GM12878 (cell line): ENCODE data around the gene RIOX2. TPM values are rescaled to one million over a fixed set of nuclear protein-coding genes. Genes with fewer than 3 reads are reported as not detected.

Experiments used
- ATAC-seq: fragments of 200-7000 bp; cut with Tn5 transposase; 3 replicates; pipeline ENCODE4 v1.9.1; 2020; ENCODE audit warnings: mild to moderate bottlenecking, moderate library complexity
- BruUV-seq: library from RNA; stranded (reverse); fragments of 400-500 nt; replicated peaks from 2 replicates; lab custom pipeline; 2021; lab: Mats Ljungman, UMichigan
- CTCF ChIA-PET: fragments of 300-600 bp; sonication (Branson Sonifier 250); formaldehyde crosslinking; extraction: SDS; loops from one replicate; lab custom pipeline; 2021; ENCODE audit warnings: inconsistent platforms; lab: Yijun Ruan, JAX
- POLR2A ChIA-PET: fragments of 350-600 bp; formaldehyde crosslinking; extraction: SDS; loops from one replicate; lab custom pipeline; 2021; ENCODE audit warnings: inconsistent platforms; lab: Charles Lee
- RAD21 ChIA-PET: fragments of 300-600 bp; sonication (Branson Sonifier 250); formaldehyde crosslinking; loops from one replicate; lab custom pipeline; 2023; ENCODE audit warnings: antibody characterized with exemption; ENCODE audit not compliant: unreplicated experiment; lab: Charles Lee
- SMC1A ChIA-PET: fragments of 300-600 bp; sonication (Branson Sonifier 250); formaldehyde crosslinking; loops from one replicate; lab custom pipeline; 2023; ENCODE audit not compliant: unreplicated experiment, uncharacterized antibody; lab: Charles Lee
- DNase-seq: peaks from one replicate; pipeline ENCODE4 v3.0.0-alpha.2; 2011; ENCODE audit warnings: low read depth, low spot score
- FAIRE-seq: peaks from 3 replicates; lab custom pipeline; 2011; peaks lifted over from hg19 to GRCh38; lab: Jason Lieb, UNC
- H2AFZ ChIP-seq: 2 replicates; pipeline ENCODE4 v1.6.0; 2011; ENCODE audit warnings: low read depth, low read length, control low read depth; ENCODE audit not compliant: control insufficient read depth
- H3K27ac ChIP-seq: 2 replicates; pipeline ENCODE4 v1.5.1; 2011; ENCODE audit warnings: control low read depth; ENCODE audit not compliant: control insufficient read depth, insufficient read depth
- H3K27me3 ChIP-seq, 2 experiments: replicated peaks in 1 of 2; 2 replicates each; pipeline versions ENCODE4 v1.6.0 to v1.6.1; 2011; ENCODE audit warnings: low read length in 1 of 2; ENCODE audit not compliant: control insufficient read depth in 2 of 2, insufficient read depth in 2 of 2
- H3K36me3 ChIP-seq, 2 experiments: 2 replicates each; pipeline ENCODE4 v1.5.1; 2011; ENCODE audit warnings: low read length in 1 of 2; ENCODE audit not compliant: control insufficient read depth in 2 of 2, insufficient read depth in 2 of 2
- H3K4me1 ChIP-seq: 2 replicates; pipeline ENCODE4 v1.6.1; 2011; ENCODE audit warnings: mild to moderate bottlenecking, low read length, moderate library complexity, mixed read lengths; ENCODE audit not compliant: control insufficient read depth, insufficient read depth
- H3K4me2 ChIP-seq: 2 replicates; pipeline ENCODE4 v1.6.0; 2011; ENCODE audit warnings: control low read depth; ENCODE audit not compliant: control insufficient read depth, insufficient read depth
- H3K4me3 ChIP-seq: fragments of 200-600 bp; sonication (generic); 2 replicates; pipeline ENCODE4 v1.5.1; 2016
- H3K79me2 ChIP-seq: 2 replicates; pipeline ENCODE4 v1.6.0; 2011; ENCODE audit warnings: low read length; ENCODE audit not compliant: control insufficient read depth, insufficient read depth
- H3K9ac ChIP-seq: 2 replicates; pipeline ENCODE4 v1.8.0; 2011; ENCODE audit warnings: low read length, control low read depth, mixed read lengths; ENCODE audit not compliant: control insufficient read depth, insufficient read depth
- H3K9me3 ChIP-seq: replicated peaks from 3 replicates; pipeline ENCODE4 v1.5.1; 2011; ENCODE audit warnings: mild to moderate bottlenecking, low read length; ENCODE audit not compliant: control insufficient read depth, insufficient read depth
- H4K20me1 ChIP-seq: 2 replicates; pipeline ENCODE4 v1.6.0; 2011; ENCODE audit not compliant: control insufficient read depth, insufficient read depth
- DPF2 ChIP-seq: fragments of 450-650 bp; IDR thresholded peaks from 2 replicates; pipeline ENCODE4 v1.6.1; 2017; ENCODE audit warnings: mild to moderate bottlenecking
- FOXM1 ChIP-seq: IDR thresholded peaks from 2 replicates; pipeline ENCODE4 v1.6.1; 2012; ENCODE audit warnings: low read depth, mild to moderate bottlenecking, inconsistent platforms, low read length, moderate library complexity
- NFYA ChIP-seq: IDR thresholded peaks from 2 replicates; pipeline ENCODE4 v1.6.1; 2011; ENCODE audit warnings: low read depth, mild to moderate bottlenecking, low read length, improper control_type of control experiment, borderline replicate concordance
- NFYB ChIP-seq: IDR thresholded peaks from 2 replicates; pipeline ENCODE4 v1.6.1; 2011; ENCODE audit warnings: low read depth, mild to moderate bottlenecking, low read length, improper control_type of control experiment, moderate library complexity; ENCODE audit not compliant: insufficient read depth
- PAX8 ChIP-seq: fragments of 450-650 bp; IDR thresholded peaks from 2 replicates; pipeline ENCODE4 v1.6.1; 2017; ENCODE audit warnings: mild to moderate bottlenecking, moderate library complexity
- POU2F2 ChIP-seq: IDR thresholded peaks from 3 replicates; pipeline ENCODE4 v1.6.1; 2011; ENCODE audit warnings: low read depth, mild to moderate bottlenecking, low read length, borderline replicate concordance
- TAF1 ChIP-seq: IDR thresholded peaks from 2 replicates; pipeline ENCODE4 v1.6.1; 2011; ENCODE audit warnings: mild to moderate bottlenecking, low read depth, low read length, borderline replicate concordance
- TCF12 ChIP-seq: IDR thresholded peaks from 2 replicates; pipeline ENCODE4 v1.6.1; 2011; ENCODE audit warnings: low read depth, mild to moderate bottlenecking, low read length
- ZNF217 ChIP-seq: fragments of 450-650 bp; IDR thresholded peaks from 2 replicates; pipeline ENCODE4 v1.6.1; 2017; ENCODE audit warnings: antibody characterized with exemption, mild to moderate bottlenecking
- WGBS: methylation state at CpG from one replicate; pipeline ENCODE4 v1.1.6; 2016; ENCODE audit warnings: low lambda C conversion rate; ENCODE audit not compliant: insufficient replicate concordance, insufficient coverage; ENCODE audit errors: missing lambda C conversion rate; 5-methylcytosine and 5-hydroxymethylcytosine counted together
- in situ Hi-C: fragments of 300-500 bp; cut with MboI; formaldehyde crosslinking; loops from 9 replicates; pipeline ENCODE4 v1.14.3; 2018; ENCODE audit warnings: mixed read lengths
- intact Hi-C: fragments of 100-400 bp; cut with micrococcal nuclease; formaldehyde crosslinking; loops from one replicate; pipeline ENCODE4 v1.14.2; 2022; ENCODE audit not compliant: unreplicated experiment
- polyA plus RNA-seq, 11 experiments: library from polyadenylated mRNA; depleted of rRNA in 4 of 11; unstranded in 6 of 11; stranded (reverse) in 5 of 11; fragments of >200 nt; fragmentation: Nextera tagmentation in 4 of 11; fragmentation: Illumina TruSeq in 1 of 11; extraction: Ambion mirVana in 4 of 11; extraction: Trizol in 1 of 11; gene quantifications; 1 replicate in 1 of 11; 2 replicates in 10 of 11; pipeline versions ENCODE4 v1.2.1 to v1.2.3, GENCODE V29; 2011 to 2016; ENCODE audit warnings: inconsistent platforms in 2 of 11, missing spikeins in 2 of 11, low read depth in 1 of 11
- total RNA-seq, 4 experiments: library from RNA; depleted of rRNA in 3 of 4; stranded (reverse); fragments of >200 nt in 3 of 4; fragmentation: Illumina TruSeq in 1 of 4; extraction: Trizol in 1 of 4; gene quantifications; 2 replicates each; pipeline versions ENCODE4 v1.2.1 to v1.2.3, GENCODE V29; 2013 to 2021
- TF ChIP-seq, protein P1 (sequence below): fragments of 150-350 bp; IDR thresholded peaks from 2 replicates; pipeline ENCODE4 v1.6.1; 2014; ENCODE audit warnings: mild to moderate bottlenecking, low read depth, low read length
- TF ChIP-seq, protein P2 (sequence below): fragments of 450-650 bp; IDR thresholded peaks from 2 replicates; pipeline ENCODE4 v1.6.1; 2018; ENCODE audit warnings: mild to moderate bottlenecking, low read depth, moderate library complexity; ENCODE audit not compliant: partially characterized antibody

RIOX2 gene
- total and polyA plus RNA-seq, 10 of the 15 experiments (the other 5 are each of a cell fraction or from before 2014, with no cell fraction given), result 24.1 to 52.6 (median 44.0) TPM

GRCh38 chr3:97979610-97980009, 7.4 kb upstream of the RIOX2 start:
- TF ChIP-seq NFYB (no peak), ZNF217 (no peak), TCF12 (no peak), PAX8 (no peak), NFYA (no peak), TAF1 (no peak)
- TF ChIP-seq, all 136 proteins: peak for 0
- intact Hi-C loops (no loop called here), in situ Hi-C loops (no loop called here)
- Histone ChIP-seq H2AFZ (no peak overlapping the region), H3K36me3 (no peaks in the 10 kb centered on the region), H3K9me3 (no peaks in the 10 kb centered on the region), H4K20me1 (no peaks in the 10 kb centered on the region), H3K4me3 (no peak overlapping the region), H3K4me2 (no peak overlapping the region), H3K79me2 (no peaks in the 10 kb centered on the region), H3K27ac (no peak overlapping the region), H3K9ac (no peak overlapping the region), H3K4me1 (peaks cover 3% of the 10 kb centered on the region; the same call in 1 of the 2 replicates), H3K27me3 (no peaks in the 10 kb centered on the region)
- CTCF ChIA-PET, result no interaction called here
- no peak for ATAC-seq
- FAIRE-seq, result no peak
- RAD21 ChIA-PET, result no interaction called here
- DNase-seq, result no peak
- BruUV-seq, result no TSS peak
- WGBS, result 80% methylated on average over 3 of the region's 3 CpGs
- POLR2A ChIA-PET, result no interaction called here
- SMC1A ChIA-PET, result interaction anchor here (1.0 kb wide), 1 partner anchor 43 kb away, joined by 3 read pairs; no protein-coding TSS in a partner anchor

DNA sequence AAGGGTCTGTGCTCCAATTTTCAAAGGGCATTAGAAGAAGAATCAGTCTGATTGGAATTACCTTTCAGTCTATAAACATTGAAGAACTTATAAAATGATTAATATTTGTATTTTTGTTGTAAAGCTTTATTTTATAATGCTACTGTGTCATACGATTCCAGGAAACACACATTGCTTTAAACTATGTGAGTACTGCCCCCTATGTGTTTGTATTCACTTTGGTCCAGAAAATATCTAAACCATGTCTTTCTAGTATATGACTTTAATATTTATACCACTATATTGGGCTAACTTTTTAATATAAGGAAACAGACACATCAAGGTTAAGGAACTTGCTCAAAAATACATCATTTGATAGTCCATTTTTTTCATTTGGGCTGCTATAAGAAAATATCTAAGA, 3.2 kb upstream of the RIOX2 start:
- in situ Hi-C loops, result no loop called here

More for the DNA sequence above, 3.2 kb upstream of the RIOX2 start:
- Histone ChIP-seq H3K9ac (no peak overlapping the region), H4K20me1 (no peaks in the 10 kb centered on the region), H3K79me2 (peaks cover 18% of the 10 kb centered on the region), H3K9me3 (no peaks in the 10 kb centered on the region), H3K4me1 (0 out of 2 replicates have a peak, but pooled peaks cover 3% of the 10 kb centered on the region), H3K27me3 (no peaks in the 10 kb centered on the region), H3K27ac (no peak overlapping the region), H3K4me2 (no peak overlapping the region), H3K36me3 (no peaks in the 10 kb centered on the region), H3K4me3 (no peak overlapping the region), H2AFZ (no peak overlapping the region)
- DNase-seq (no peak), ATAC-seq (no peak), FAIRE-seq (no peak)
- POLR2A ChIA-PET, result interaction anchor here (0.5 kb wide), 1 partner anchor 225 kb away, joined by 3 read pairs; no protein-coding TSS in a partner anchor
- 57% methylated on average over 1 of the region's 1 CpG for WGBS
- SMC1A ChIA-PET, result interaction anchor here (0.6 kb wide), 1 partner anchor 1641 kb away, joined by 3 read pairs; no protein-coding TSS in a partner anchor
- CTCF ChIA-PET, result interaction anchor here (0.6 to 1.4 kb wide), 2 partner anchors 34 to 143 kb away, joined by 3 to 4 read pairs; no protein-coding TSS in a partner anchor
- no TSS peak for BruUV-seq
- RAD21 ChIA-PET, result no interaction called here
- TF ChIP-seq, protein P1, sequence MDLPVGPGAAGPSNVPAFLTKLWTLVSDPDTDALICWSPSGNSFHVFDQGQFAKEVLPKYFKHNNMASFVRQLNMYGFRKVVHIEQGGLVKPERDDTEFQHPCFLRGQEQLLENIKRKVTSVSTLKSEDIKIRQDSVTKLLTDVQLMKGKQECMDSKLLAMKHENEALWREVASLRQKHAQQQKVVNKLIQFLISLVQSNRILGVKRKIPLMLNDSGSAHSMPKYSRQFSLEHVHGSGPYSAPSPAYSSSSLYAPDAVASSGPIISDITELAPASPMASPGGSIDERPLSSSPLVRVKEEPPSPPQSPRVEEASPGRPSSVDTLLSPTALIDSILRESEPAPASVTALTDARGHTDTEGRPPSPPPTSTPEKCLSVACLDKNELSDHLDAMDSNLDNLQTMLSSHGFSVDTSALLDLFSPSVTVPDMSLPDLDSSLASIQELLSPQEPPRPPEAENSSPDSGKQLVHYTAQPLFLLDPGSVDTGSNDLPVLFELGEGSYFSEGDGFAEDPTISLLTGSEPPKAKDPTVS, result no peak
- TF ChIP-seq DPF2 (no peak), POU2F2 (no peak), FOXM1 (no peak)
- TF ChIP-seq, protein P2, sequence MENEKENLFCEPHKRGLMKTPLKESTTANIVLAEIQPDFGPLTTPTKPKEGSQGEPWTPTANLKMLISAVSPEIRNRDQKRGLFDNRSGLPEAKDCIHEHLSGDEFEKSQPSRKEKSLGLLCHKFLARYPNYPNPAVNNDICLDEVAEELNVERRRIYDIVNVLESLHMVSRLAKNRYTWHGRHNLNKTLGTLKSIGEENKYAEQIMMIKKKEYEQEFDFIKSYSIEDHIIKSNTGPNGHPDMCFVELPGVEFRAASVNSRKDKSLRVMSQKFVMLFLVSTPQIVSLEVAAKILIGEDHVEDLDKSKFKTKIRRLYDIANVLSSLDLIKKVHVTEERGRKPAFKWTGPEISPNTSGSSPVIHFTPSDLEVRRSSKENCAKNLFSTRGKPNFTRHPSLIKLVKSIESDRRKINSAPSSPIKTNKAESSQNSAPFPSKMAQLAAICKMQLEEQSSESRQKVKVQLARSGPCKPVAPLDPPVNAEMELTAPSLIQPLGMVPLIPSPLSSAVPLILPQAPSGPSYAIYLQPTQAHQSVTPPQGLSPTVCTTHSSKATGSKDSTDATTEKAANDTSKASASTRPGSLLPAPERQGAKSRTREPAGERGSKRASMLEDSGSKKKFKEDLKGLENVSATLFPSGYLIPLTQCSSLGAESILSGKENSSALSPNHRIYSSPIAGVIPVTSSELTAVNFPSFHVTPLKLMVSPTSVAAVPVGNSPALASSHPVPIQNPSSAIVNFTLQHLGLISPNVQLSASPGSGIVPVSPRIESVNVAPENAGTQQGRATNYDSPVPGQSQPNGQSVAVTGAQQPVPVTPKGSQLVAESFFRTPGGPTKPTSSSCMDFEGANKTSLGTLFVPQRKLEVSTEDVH, result no peak
- intact Hi-C loops, result no loop called here
